ENCODE results near the gene CLSTN2.

- no peak for TF ChIP-seq FOXM1 (IDR thresholded peaks at IDR 0.05; ENCODE audit: borderline replicate concordance)
- no peak for TF ChIP-seq ARNT (IDR thresholded peaks at IDR 0.05)
- TF ChIP-seq SP1 (IDR thresholded peaks at IDR 0.05) = no peak
- no peak for TF ChIP-seq TARDBP (IDR thresholded peaks at IDR 0.05)
- TF ChIP-seq SUZ12 (IDR thresholded peaks at IDR 0.05) = no peak
- TF ChIP-seq LEF1 (IDR thresholded peaks at IDR 0.05; ENCODE audit: borderline replicate concordance) = no peak
- TF ChIP-seq L3MBTL2 (conservative IDR thresholded peaks at IDR 0.05) = no peak
- no peak for TF ChIP-seq BHLHE40 (IDR thresholded peaks at IDR 0.05; ENCODE audit: borderline replicate concordance)
- no peak for TF ChIP-seq ELF4 (IDR thresholded peaks at IDR 0.05)
- TF ChIP-seq FOXA1 (IDR thresholded peaks at IDR 0.05) = no peak
Measured at GRCh38 chr3:140552898-140553297, 617.9 kb downstream of the CLSTN2 start.

All from HEK293T (cell line).